NCI-H2081 (cell line): Measurements from ENCODE around the gene WAC.
"Not testable (repeated sequence)": the region's sequence is repeated elsewhere in the genome, so short reads cannot be mapped to it uniquely, and the experiment has no call there.

Experiments used
- DNase-seq, 2 experiments: peaks; one replicate each; lab custom pipeline; 2025; lab: John Stamatoyannopoulos, UW

The WAC gene, protein sequence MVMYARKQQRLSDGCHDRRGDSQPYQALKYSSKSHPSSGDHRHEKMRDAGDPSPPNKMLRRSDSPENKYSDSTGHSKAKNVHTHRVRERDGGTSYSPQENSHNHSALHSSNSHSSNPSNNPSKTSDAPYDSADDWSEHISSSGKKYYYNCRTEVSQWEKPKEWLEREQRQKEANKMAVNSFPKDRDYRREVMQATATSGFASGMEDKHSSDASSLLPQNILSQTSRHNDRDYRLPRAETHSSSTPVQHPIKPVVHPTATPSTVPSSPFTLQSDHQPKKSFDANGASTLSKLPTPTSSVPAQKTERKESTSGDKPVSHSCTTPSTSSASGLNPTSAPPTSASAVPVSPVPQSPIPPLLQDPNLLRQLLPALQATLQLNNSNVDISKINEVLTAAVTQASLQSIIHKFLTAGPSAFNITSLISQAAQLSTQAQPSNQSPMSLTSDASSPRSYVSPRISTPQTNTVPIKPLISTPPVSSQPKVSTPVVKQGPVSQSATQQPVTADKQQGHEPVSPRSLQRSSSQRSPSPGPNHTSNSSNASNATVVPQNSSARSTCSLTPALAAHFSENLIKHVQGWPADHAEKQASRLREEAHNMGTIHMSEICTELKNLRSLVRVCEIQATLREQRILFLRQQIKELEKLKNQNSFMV

DNA sequence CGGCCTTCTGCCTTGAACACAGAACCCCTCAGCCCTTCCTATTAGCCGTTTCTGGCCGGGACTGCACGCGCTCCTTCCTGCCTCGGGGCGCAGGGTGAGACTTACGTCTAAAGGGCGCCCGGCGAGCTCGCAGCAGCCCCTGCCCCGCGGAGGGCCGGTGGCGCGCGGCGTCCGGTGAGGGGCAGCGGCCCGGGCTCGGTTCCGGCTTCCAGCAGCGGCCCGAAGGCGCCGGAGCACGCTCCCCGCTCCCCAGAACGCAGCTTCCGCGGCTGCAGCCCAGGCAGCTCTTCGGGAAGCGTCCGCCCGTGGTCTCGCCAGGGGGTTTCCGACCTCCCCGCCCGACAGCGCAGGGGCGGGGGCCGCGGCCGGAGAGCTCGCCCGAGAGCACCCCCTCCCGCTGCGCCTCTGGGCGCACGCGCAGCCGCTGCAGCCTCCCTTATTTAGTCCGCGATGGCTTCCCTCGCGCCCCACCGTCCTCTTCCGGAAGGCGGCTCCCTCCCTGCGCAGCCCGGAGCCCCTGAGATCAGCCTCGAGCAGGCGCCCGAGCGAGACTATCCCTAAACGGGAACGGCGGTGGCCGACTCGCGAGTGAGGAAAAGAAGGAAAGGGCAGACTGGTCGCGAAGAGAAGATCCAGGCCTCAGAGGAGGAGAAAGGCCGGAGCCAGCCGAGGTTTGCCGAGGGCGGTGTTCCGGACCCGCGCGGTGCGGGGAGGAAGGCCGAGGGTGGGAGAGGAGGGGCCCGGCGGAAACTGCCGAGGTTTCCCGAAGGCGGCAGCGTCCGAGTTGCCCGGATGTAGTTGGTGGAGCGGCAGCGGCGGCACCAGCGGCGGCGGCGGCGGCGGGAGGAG lies at the start of gene WAC:
Gene WAC (plus strand): TSS at position 782 of the 849 bp plus-strand sequence. CDS start 462 bp downstream, outside the sequence.
- peak; percentile 84 to 91 for DNase-seq

DNA sequence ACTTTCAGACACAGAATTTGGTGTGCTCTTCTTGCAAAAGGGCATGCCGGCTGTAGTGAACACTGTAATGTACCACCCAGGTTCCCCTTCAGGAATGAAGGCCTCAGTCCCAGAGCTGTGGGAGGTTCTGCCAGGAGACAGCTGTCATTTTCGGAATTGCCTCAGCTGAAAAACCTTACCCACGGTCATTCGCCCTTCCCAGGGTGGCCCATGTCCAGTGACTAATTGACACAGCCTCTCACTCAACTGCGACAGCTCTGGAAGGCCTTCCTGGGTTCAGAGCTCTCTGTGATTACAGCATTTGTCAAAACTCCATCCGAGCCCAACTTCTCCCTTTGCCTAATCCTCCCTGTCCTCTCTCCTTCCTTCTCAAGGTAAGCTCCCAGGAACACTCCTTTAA lies 43.7 kb upstream of the WAC start:
- no peak for DNase-seq

DNA sequence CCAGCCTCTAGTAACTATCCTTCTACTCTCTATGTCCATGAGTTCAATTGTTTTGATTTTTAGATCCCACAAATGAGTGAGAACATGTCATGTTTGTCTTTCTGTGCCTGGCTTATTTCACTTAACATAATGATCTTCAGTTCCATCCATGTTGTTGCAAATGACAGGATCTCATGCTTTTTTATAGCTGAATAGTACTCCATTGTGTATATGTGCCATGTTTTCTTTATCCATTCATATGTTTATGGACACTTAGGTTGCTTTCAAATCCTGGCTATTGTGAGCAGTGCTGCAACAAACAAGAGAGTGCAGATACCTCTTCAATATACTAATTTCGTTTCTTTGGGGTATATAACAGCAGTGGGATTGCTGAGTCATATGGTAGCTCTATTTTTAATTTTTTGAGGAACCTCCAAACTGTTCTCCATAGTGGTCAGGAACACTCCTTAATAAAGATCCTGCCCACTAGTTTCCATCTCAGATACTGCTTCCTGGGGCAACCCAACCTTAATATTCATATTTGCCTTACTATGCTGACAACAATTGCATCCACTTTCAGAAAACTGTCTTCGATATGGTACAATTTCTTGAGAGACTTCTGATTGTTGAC lies 42.6 kb upstream of the WAC start:
- DNase-seq = not testable (repeated sequence)

DNA sequence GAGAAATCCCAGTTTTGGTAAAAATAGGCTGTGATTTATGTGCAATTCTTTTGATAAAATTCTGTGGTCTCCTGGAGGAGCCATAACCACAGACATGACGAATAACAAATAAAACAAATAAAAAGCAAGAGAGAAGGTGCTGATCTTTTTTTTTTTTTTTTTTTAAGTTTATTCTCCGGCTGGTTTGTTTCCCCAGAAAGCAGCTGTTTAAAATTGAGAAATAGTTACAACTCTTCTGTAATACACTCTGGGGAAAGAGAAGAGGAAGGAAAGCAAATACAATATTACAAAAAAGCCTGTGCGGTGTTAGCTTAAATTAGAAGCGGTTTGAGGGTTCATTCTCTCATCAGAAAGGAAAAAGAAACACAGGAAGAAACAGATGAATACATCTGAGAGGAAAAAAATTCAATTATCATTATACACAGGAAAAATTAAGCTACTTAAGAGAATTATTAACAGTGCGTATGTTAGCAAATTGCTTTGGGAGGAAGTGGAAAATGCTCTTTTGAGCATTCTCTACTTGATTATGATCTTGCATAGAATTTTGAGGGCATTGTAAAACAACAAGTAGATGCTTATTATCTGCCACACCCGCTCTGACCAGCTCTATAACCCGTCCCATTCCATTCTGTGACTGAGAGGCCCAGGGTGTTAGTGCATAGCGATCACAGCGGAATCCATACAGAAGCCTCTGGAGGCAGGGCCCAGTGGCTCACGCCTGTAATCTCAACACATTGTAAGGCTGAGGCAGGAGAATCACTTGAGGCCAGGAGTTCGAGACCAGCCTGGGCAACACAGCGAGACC lies 40.6 kb upstream of the WAC start:
- peak in 1 of 2 experiments; percentile 6 for DNase-seq

DNA sequence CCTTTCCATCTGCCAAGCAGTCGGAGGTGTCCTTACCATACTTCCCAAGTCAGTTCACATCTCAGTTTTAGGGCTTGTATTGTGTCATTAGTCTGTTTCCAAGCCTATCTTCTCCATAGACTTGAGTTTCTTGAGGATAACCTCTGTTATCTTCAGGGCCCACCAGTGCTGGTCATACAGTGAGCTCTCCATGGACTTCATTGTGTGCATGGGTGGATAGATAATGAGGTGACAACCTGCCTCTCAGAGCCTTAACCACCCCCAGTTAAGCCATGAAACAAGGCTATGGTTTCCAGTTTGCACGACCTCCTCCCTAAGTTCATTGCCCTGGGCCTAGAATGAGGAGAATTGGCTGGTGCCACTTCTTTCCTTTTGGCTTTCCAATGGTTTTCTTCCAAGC lies 38.5 kb upstream of the WAC start:
- DNase-seq = no peak

DNA sequence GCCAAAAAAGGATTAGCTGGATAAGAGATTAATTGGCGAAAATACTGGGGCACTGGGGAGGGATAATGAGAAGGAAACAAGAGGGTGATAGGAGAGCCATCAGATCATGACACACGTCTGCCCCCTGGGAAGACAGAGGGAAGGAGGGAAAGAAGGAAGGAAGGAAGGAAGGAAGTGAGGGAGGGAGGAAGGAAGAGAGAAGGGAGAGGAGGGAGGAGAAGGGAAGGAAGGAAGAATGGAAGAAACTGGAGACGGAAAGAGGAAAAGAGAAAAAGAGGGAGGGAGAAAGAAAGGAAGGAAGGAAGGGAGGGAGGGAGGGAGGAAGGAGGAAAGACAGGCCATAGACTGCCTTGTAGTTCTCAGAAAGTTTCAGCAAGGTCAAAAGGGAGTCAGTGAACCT lies 37.8 kb upstream of the WAC start:
- no peak for DNase-seq

DNA sequence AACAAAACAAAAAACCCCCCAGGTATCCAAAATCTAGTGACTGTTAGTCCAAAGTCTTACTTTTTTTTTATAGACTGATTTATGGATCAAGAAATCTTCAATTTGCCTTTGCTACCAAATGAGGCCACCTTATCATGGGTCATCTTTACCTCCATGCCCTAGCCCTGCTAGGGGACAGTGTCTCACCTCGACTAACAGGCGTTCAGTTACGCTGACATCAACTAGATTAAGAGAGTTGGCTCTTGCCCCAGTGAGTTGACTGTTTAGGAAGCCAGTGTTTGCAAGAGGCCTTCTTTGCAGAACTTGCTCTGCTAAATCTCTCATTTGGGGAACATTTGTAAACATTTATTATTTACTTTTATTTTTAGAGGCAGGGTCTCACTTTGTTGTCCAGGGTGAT lies 36.9 kb upstream of the WAC start:
- DNase-seq = no peak

DNA sequence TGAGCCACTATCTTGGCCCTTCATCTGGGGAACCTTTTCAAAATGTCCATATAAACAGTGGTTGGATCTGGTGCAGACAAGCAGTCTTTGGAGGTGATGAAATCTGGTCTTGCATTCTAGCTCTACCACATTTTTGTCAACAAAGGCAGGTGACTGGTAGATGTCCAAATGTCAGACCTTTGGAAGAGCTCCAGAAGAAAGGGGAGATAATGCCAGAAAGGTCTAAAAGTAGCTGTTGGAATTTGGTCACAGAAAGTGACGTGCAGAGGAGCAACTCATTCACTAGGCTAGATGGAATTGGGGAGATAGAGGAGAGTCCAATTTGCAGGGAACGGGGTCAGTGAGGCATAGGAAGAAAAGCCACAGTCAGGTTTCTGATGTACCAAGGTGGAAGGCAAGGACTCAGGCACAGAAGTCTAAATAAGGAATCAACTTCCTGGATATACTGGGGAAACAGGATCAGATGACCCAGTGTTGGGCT lies 36.4 kb upstream of the WAC start:
- DNase-seq = no peak

DNA sequence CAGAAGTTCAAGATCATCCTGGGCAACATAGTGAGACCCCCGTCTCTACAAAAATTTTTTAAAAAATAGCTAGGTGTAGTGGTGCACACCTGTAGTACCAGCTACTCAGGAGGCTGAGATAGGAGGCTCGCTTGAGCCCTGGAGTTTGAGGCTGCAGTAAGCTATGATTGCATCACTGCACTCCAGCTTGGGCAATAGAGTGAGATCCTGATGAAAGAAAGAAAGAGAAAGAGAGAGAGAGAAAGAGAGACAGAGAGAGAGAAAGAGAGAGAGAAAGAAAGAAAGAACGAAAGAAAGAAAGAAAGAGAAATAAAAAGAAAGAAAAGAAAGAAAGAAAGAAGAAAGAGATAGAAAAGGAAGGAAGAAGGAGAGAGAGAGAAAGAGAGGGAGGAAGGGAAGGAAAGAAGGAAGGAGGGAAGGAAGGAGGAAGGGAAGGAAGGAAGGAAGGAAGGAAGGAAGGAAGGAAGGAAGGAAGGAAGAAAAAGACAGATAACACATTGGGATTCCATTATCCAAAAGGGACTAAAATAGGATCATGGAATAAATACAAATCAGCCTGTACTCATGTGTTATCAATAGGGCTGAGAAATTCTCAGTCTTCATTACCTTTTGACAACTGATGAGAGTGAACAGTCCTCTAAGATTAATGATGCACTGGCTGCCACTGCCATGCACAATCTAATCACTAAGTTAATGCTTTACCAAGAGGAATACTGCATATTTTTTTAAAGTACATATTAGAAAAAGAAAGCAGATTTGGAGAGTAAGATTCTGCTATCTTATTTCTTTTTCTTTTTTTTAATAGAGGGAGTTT lies 35.4 kb upstream of the WAC start:
- no peak for DNase-seq

DNA sequence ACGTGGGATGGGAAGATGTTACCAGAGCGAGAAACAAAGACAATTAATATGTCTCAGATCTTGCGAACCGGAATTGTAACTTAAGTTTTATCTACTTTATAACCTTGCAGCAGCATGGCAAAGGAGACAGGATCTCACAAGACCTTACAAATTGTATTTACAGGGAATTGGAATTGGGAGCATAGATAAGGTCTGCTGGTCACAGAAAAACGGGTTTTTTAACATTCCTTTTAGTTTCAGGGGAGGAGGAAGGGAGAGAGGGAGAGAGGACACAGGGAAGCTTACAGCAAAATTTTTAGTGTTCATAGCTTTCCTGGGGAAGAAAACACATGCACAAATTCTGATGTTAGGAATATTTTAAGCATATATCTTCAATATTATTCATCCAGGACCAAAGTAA lies 32.7 kb upstream of the WAC start:
- not testable (repeated sequence) for DNase-seq

DNA sequence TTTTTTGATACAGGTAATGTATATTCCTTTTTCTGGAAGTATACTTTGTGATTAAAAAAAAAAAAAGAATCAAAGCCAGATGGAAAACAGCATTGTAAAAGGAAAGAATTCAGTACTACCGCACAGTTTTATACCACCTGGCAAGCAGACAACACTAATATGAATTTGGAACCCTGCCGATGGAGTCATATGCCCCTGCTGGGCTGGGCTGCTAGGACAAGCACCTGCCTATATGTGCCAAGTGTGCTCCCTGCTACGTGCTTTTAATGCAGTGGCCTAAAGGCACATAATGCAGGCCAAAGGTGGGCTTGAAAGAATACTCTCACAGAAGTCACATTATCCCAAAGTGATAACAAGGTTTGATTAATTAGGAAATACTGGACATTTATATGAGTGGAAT lies 29.8 kb upstream of the WAC start:
- peak; percentile 80 to 89 for DNase-seq

DNA sequence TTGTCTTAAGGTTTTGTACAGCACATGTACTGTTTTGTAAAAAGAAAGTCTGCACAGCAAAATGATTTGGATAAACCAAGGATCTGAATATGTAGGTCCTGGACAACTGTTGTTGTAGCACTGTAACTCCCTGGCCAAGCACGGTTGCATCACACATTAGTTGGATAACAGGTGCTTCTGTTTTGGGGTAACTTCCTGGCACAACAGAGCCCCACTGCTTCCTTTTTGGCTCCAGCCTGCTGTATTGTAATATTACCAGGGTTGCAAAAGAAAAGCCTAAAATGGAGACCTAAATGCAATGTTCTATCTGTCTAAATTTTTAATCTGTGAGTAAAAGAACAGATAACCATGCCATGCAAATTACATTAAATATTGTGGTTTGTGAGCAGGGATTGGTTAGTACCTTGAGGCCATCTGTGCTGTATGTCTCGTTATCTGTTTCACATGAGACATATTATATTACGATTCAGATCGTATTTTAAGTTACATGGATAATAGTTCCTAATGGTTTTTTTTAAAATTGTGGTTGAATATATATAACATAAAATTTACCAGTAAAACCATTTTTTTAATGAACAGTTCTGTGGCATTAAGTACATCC lies 27.5 kb upstream of the WAC start:
- DNase-seq = no peak

DNA sequence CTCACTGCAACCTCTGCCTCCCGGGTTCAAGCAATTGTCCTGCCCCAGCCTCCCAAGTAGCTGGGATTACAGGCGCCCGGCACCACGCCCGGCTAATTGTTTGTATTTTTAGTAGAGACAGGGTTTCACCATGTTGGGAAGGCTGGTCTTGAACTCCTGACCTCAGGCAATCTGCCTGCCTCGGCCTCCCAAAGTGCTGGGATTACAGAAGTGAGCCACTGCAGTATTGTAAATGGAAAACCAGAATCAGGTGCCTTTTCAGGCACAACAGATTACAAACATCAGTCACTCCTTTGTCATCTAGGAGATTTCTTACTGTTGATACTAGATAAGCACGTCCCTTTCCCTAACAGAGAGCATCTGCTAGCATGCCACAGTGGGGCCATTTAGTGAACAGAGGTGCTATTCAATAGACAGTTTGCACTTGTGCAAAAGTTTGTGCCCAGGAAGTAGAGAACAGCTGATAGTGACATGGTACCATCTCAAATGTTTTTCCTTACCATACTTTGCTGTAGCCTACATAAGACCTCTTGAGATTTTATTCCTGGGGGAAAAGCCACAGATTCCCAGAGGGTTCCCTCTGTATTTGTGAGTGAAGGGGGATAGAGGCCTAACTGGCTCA lies 24.5 kb upstream of the WAC start:
- no peak for DNase-seq

DNA sequence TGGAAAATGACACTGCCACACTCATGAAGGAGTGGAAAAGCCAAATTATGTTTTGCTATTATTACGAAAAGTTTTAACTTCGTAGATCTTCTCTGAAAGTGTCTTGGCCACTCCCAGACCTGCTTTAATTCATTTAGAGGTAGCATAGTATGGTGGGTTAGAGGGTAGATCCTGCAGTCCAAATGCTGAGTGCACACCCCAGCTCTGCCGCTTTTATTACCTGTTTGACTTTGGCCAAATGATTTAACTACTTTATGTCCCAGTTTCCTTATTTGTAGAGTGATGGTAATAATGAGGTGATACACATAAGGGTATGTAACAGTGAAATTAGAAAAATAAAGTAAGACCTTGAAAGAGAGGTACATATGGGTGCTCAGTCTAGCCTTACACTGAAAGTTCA lies 23.6 kb upstream of the WAC start:
- DNase-seq = no peak

DNA sequence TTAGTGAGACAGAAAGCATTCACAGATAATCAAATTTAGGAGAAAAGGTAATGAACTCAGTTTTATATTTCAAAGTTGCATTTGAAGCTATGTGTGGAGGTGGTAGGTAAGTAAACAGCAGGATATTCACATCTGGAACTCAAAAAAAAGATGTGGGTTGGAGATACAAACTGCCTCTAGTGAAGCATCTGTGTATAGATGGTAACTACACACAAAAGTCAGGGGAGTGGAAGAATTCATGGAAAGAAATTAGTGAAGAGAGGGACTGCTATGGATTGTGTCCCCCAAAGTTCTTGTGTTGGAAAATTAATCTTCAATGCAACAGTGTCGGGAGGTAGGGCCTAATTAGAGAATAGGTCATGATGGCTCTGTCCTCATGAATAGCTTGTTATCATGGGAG lies 18.3 kb upstream of the WAC start:
- no peak for DNase-seq

DNA sequence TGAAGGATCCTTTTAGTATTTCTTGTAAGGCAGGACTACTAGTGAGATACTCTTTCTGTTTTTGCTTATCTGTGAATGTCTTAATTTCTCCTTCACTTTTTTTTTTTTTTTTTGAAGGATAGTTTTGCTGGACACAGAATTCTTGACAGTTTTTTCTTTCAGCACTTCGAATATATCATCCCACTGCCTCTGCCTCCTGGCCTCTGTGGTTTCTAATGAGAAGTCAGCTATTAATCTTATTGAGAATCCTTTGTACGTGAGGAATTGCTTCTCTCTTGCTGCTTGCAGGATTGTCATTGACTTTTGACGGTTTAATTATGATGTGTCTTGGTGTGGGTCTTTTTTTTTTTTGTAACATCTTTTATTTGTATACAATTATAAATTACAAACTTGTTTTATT lies 12.6 kb upstream of the WAC start:
- no peak for DNase-seq

DNA sequence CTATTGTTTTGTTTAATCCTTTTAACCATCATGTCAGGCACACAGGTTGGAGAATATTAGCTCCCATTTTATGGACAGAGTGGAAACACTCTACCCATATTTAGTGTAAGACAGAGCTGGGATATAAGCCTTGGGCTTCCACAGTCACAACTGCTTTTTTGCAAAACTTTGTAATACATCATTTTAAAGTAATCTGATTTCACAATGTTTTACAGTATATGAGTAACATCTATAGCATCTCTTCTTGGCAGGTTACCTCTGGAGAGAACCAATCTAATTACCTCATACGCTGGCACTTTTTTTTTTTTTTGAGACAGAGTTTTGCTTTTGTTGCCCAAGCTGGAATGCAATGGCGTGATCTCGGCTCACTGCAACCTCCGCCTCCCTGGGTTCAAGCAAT lies 12.1 kb upstream of the WAC start:
- DNase-seq = not testable (repeated sequence)

DNA sequence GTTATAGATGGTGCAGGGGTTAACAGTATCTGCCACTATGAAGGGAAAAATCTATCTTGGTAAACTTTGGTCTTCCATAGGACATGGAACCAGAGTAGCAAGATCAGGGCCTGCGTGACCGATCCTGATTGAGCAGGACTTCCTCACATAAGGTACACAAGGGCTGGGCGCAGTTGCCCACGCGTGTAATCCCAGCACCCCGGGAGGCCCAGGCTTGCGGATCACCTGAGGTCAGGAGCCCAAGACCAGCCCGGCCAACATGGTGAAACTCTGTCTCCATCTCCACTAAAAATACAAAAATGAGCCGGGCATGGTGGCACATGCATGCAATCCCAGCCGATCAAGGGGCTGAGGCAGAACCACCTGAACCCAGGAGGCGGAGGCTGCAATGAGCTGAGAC lies 11.0 kb upstream of the WAC start:
- DNase-seq = not testable (repeated sequence)

DNA sequence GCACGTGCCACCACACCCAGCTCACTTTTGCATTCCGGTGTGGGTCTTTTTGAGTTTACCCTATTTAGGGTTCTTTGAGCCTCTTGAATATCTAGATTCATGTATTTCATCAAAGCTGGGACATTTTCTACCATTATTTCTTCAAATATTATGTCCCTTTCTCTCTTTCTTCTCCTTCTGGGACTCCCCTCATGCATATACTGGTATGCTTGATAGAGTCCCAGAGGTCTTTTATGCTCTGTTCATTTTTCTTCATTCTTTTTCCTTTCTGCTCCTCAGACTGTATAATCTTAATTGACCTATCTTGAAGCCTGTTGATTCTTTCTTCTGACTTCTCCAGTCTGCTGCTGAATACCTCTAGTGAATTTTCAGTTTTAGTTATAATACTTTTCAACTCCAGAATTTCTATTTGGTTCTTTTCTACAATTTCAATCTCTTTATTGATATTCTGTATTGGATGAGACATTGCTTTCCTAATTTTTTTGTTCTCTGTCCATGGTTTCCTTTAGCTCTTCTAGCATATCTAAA lies 9.1 kb upstream of the WAC start:
- no peak for DNase-seq
